ENCODE measurements around the gene ELOVL5.

DNA sequence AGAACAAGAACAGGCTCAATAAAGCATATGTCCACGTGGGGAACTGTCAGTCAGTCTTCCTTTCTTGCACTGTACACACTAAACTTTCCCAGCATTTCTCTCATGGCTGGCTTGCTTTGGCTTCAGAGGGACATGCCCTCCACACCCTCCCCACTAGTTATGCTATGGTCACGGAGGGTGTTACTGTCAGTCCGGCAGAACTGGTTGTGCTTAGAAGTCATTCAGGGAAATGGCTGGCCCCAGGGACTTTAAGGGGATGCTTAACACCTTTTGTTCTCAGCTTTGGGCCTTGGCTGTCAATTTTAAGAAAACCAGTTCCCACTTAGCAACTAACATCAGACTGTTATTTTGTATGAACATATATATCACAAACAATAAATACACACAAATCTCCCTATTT is 55.1 kb downstream of the ELOVL5 start:
- no peak for TF ChIP-seq POLR2A (IDR thresholded peaks at IDR 0.05)
- TF ChIP-seq, protein P1, sequence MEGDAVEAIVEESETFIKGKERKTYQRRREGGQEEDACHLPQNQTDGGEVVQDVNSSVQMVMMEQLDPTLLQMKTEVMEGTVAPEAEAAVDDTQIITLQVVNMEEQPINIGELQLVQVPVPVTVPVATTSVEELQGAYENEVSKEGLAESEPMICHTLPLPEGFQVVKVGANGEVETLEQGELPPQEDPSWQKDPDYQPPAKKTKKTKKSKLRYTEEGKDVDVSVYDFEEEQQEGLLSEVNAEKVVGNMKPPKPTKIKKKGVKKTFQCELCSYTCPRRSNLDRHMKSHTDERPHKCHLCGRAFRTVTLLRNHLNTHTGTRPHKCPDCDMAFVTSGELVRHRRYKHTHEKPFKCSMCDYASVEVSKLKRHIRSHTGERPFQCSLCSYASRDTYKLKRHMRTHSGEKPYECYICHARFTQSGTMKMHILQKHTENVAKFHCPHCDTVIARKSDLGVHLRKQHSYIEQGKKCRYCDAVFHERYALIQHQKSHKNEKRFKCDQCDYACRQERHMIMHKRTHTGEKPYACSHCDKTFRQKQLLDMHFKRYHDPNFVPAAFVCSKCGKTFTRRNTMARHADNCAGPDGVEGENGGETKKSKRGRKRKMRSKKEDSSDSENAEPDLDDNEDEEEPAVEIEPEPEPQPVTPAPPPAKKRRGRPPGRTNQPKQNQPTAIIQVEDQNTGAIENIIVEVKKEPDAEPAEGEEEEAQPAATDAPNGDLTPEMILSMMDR (IDR thresholded peaks at IDR 0.05): no peak
- no peak for TF ChIP-seq POLR2AphosphoS5 (IDR thresholded peaks at IDR 0.05)
